Activated CD4-positive, alpha-beta T cell treated with anti-CD3 and anti-CD28 coated beads for 1 hour (primary cell): ENCODE results near the gene IKBKE.
"Not testable (repeated sequence)": the region's sequence is repeated elsewhere in the genome, so short reads cannot be mapped to it uniquely, and the experiment has no call there.

Source experiments
- DNase-seq: peaks from one replicate; pipeline ENCODE4 v3.0.0-alpha.2; 2020

IKBKE gene

DNA sequence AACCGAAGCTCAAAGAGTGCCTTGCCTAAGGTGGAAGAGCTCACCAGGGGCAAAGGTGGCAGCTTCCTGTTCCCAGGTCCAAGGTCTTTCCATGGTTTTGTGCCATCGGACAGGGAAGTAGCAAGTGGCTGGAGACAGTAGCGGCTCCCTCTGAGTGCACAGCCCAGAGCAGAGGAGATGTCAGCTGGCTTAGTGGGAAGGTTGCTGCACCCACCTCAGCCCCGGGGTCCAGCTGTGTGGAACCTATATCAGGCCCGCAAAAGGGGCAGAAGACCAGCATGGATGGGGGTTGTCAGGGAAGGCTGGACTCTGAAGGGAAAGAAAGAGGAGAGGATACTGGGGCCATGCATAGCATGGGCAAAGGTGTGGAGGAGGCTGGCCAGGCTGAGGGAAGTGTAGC lies 6.8 kb downstream of the IKBKE start:
- no peak for DNase-seq

DNA sequence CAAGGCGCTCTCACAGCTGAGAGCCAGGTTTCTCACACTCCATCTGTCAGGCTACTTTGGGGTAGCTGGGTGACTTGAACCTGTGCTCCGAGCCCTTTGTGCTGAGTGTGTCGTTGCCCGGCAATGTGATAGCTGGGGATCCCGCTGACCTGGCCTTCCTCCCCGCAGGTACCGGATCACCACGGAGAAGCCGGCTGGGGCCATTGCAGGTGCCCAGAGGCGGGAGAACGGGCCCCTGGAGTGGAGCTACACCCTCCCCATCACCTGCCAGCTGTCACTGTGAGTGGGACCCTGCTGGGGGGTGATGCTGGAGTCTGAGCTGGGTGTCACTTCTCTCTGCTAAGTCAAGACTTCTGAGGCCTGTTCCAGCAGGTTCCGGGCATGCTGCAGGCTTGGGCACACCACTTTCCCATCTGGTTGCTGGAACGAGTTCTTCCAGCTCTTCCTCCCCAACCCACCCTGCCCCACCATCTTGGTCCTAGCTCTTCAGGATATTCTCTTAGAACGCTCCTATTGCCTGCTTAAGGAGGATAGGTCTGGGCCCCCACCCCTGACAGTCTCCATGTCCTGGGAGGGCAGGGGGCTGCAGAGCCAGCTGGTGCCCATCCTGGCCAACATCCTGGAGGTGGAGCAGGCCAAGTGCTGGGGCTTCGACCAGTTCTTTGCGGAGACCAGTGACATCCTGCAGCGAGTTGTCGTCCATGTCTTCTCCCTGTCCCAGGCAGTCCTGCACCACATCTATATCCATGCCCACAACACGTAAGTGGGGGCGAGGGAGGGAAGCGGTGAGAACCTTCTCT lies 7.5 kb downstream of the IKBKE start:
- no peak for DNase-seq

DNA sequence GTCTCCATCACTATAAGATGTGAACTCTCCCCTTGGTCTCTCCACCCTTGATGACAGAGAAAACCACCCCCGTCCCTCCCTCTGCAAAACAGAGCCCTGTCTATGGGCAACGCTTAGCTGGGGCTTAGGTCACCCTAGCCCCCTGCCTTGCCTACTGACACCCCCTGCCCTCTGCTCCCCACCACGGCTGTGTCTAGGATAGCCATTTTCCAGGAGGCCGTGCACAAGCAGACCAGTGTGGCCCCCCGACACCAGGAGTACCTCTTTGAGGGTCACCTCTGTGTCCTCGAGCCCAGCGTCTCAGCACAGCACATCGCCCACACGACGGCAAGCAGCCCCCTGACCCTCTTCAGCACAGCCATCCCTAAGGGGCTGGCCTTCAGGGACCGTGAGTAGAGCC lies 8.5 kb downstream of the IKBKE start:
- DNase-seq, result no peak

DNA sequence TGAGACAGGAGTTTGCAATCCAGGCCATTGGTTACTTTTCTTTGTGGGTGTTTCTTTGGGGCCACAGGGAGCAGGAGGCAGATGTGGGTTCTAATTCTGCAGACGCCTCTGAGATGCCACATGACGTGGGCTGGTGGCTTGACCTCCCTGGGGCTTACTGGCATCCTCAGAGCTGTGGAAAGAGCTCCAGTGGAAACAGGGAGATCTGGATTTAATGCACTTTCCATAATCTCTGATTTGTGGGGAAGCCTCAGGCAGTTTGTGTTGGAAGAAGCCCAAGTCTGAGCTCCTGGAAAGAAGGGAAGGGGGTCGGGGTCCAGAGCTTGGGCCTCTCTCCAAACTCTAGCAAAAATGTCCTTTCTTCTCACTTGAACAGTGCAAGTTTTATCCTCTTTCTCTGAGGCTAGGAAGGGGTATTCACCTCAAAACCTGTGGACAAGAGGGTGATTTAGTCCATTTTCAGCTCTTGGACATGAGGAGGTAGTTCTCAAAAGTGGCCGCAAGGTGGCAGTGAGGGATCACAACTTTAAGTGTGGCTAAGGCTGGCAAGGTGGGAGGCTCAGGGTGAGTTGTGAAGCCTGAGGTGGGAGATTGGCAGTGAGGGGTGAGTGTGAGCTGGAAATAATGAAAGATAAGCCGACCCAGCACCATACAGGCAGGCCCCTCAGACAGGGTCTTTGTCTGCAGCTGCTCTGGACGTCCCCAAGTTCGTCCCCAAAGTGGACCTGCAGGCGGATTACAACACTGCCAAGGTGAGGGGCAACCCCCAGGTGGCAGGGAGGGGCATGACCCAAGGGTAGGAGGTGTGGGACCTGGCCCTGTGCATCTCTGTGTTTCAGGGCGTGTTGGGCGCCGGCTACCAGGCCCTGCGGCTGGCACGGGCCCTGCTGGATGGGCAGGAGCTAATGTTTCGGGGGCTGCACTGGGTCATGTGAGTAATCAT lies 9.2 kb downstream of the IKBKE start:
- DNase-seq, result peak; percentile 46

DNA sequence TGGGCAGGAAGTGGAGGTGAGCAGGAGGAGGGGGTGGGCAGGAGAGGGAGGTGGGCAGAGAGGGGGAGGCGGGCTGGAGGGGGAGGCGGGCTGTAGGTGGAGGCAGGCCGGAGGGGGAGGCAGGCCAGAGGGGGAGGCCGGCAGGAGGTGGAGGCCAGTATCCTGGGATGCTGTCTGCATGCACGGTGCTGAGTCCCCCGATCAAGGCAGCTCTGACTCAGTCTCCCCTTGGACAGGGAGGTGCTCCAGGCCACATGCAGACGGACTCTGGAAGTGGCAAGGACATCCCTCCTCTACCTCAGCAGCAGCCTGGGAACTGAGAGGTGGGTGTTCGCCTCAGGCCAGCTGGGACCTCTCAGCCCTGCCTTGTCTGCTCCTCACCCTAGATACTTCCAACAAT lies 9.9 kb downstream of the IKBKE start:
- DNase-seq, result no peak

DNA sequence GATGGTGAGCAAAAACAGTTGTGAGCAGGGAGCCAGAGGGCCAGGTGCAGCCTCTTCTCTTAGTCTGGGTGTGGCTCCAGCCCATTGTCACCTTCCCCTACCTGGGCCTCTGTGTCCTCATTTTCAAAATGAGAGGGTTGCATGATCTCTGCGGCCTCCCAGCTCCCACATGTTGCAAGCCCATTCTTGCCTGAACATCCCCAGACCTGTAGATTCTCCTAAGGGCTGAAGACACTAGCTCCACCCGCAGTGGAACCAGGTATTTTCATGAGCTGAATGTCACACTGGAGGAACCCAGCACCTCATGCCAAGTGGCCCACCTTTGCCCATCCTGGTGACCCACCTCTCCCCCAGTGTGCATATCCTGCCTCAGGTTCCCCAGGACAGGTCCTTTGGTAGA lies 12.3 kb downstream of the IKBKE start:
- DNase-seq, result no peak

DNA sequence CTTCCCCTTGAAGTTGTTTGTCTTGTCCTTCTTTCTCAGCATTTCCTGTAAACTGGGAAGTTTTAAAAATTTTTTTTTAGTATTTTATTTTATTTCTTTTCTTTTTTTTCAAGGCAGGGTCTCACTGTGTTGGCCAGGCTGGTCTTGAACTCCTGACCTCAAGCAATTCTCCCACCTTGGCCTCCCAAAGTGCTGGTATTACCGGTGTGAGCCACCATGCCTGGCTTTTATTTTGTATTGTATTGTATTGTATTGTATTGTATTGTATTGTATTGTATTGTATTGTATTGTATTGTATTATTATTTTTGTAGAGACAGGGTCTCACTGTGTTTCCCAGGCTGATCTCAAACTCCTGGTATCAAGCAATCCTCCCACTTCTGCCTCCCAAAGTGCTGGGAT lies 13.6 kb downstream of the IKBKE start:
- DNase-seq, result not testable (repeated sequence)

DNA sequence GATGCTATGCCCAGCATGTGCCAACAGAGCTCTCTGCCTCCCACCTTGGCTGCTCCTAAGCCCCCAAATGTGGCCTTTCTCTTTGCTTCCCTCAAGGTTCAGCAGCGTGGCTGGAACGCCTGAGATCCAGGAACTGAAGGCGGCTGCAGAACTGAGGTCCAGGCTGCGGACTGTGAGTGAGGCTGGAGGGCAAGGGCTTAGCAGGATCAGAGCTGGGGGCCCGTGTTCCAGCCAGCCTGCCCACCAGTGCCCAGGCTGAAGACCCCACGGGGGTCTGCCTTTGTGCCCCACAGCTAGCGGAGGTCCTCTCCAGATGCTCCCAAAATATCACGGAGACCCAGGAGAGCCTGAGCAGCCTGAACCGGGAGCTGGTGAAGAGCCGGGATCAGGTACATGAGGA lies 14.6 kb downstream of the IKBKE start:
- DNase-seq, result no peak

DNA sequence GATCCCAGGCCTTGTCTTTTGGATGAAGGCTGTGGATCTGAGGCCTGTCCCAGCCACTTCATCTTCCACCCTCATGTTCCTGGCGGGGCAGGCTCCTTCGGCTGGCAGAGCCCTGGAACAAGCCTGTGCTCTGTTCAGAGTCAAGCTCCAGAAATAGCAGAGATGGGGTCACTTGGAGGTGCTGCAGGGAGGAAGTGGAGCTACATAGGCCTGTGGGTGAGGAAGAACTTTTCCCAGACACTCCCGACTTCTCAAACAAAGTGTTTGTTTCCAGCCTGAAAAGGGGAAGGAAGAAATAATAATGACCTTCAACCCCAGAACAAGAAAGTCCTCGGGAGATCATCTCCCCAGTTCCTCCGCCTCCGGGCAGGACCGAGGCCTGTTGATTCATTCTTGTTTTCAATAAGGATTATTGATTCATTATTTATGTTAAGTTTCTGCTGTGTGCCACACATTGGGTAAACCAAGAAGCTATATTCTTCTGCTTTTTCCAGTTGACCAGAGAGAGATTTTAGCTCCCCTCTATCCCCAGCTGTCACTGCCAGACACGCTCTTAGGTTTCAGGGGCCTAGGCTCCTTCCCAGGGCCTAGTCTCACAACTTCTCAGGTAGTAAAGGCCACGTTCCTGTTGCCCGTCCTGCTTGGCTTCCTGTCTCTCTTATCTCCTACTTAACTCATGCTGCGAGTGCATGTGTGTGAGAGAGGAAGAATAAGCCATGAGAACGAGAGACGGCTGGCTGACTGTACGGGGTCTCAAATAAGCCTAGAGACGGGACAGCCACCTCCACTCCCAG lies 16.9 kb downstream of the IKBKE start:
- no peak for DNase-seq

DNA sequence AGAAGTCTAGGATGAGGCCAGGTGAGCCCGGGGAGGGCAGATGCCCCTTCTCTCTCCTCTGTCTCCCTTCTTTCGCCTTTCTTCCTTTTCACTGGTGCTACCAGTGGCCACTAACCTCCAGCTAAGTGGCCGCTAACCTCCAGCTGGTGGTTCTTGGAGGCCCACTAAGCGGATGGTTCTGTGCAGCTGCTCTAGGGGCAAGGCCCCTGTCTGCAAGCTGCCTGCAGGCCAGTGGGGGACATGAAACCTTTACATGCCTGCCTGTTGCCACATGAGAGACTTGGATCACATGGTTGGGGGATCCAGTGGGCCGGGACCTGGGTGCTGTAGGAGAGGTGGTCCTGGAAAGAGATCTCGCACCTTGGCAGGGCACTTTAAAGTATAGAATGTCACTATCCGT lies 17.7 kb downstream of the IKBKE start:
- DNase-seq, result no peak

DNA sequence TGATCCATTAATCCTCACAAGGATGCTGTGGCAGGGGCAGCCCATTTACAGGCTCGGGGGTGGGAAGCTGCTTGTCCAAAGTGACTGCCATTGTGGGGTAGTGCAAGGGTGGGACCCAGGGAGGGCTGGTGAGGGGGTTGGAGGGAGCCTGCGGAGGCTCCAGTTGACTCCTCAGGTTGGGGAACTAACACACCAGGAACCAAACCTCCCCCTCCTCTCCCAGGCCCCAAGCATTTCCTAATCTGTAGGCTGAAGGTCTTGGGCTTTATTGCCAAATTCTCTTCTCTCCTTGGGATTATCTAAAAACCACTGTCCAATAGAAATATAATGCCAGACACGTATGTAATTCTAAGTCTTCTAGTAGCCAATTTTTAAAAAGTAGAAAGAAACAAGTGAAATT lies 18.2 kb downstream of the IKBKE start:
- no peak for DNase-seq

DNA sequence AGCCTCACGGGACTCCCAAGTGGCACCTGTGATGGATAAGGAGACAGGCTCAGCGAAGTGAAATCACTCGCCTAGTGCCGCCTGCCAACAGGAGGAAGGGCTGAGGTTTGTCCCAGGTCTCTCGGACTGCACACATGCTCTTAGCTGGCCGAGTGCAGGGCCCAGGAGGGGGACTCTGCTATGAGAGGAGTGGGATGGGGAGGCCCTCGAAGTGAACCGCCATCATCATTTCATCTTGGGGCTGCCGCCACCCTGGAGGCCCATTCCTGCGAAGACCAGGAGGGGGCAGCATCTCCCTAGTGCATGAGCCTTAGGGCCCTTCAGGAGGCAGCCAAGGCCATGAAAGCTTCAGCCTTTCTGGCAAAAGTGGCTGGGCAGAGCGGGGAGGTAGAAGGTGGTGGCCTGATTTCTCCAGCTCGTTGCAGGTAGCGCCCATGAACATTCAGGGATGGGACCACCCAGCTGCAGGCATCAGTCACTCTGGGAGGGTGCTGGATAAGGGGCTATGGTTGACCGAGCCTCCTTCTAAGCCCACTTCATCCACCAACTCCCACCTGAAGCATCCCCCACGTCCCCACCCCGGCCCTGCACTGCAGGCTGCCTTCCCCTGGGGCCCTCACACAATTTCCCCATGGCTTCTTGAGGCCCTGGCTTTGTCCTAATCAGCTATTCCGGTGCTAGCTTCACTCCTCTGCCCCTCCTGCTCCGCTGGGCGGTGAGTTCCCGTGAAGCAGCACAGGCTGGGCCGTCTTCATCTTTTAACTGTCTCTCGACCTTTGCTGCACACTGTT lies 19.9 kb downstream of the IKBKE start:
- peak; percentile 59 for DNase-seq

DNA sequence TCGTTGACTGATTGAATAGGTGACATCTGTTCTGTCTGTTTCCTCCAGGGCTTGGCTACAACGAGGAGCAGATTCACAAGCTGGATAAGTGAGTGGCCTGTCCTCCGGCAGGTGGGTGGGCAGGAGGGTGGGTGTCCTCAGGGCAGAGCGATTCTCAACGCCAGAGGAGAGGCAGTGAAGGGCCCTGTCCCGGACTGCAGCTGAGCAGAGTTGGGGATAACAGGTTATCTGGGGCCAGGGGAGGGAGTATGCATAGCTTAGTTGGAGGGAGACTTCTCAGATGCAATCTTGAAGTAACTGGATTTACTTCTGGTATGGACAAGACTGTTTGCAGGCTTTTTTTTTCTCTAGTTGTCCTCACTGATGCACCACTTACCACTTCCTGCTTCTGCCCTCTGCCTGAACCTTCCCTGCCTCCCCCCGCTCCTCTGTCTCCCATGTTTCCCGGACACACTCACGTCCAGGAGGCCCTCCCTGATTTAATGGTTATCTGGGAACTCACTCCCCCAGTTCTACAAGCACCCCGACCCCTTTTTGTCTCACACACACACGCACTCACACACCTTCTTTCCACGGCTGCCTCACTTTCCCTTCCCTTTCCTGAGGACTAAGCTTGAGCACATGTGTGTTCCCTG lies 20.6 kb downstream of the IKBKE start:
- no peak for DNase-seq

DNA sequence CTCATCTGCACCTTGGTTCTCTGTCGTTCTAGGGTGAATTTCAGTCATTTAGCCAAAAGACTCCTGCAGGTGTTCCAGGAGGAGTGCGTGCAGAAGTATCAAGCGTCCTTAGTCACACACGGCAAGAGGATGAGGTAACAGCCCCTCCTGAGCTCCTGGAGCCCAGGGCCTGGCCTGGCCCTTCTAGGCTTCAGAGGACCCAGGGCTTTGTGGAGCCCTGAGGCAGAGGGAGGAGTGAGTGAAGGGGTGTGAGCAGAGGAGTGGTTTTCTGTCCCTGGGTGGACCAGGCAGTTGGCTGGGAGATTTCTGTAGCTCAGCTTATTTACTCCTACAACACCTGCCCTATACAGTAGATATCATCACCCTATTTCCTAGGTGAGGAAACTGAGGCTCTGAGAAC lies 21.3 kb downstream of the IKBKE start:
- no peak for DNase-seq

DNA sequence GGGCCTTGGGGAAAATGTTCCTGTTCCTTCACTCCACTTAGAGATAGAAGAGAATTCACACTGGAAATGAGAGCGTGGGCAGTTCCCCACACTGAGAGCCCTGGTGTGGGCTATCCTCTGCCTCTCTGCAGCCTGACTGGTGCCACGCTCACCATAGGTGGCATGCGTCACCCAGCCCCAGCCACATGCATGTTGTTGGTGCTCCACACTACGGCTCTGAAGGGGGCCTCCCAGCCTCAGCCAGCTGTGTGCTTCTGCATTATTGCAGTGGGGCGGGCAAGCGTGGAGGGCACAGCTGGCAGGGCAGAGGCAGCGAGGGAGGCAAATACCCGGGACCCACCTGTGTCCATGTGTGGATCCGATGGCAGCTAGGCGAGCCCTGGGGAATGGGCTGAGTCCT lies 22.3 kb downstream of the IKBKE start:
- DNase-seq, result no peak

DNA sequence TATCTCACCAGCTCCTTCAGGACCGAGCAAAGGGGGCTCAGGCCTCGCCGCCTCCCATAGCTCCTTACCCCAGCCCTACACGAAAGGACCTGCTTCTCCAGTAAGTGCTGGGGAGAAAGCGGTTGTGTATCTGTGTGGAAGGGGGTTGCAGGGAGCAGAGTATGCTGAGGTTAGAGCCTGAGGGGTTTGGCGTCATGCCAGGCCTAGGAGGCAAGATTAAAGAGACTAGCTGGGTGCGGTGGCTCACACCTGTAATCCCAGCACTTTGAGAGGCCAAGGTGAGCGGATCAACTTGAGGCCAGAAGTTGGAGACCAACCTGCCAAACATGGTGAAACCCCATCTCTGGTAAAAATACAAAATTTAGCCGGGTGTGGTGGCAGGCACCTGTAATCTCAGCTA lies 23.0 kb downstream of the IKBKE start:
- DNase-seq, result no peak

DNA sequence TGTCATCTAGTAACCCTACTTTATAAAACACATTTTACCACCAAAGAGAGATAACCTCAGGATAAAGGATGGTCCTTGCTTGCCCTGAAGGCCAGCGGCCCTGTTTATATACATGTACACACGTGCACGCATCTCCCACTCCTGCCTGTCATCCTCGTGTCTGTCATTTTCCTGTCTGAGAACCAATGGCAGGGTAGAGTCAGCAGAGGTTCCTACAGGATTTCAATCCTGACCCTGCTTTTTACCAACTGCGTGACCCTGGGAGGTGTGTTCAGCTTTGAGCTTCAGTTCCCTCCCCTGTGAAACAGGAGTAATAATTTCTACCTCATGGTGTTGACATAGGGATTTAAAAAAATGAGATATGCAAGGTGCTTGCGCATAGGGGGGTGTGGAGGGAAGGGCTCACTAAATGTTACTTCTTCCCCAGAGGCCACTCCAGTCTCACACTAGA lies 24.8 kb downstream of the IKBKE start:
- no peak for DNase-seq

DNA sequence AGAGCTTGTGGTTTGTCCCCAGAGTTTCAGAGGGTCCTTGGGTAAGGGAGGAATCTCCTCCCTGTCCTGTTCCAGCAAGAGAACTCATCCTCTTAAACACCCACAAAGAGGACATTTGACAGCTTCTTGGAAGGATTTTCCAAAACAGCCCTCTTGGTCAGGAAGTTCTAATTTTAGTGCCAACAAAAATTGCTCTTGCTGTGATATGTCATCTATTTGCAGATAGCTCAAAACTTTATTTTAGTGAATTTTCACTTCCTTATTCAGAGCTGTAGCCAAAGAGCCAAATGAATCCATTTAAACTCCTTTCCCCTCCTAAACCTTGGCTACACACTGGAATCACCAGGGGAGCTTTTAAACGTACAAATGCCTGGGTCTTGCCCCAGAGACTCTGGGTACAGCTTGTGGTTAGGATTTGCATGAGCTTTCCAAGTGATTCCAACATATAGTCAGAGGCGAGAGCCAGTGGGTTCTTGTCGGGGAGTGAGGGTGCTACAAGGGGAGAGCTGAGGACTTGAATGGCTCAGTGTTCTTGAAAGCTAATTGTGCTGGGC lies 25.3 kb downstream of the IKBKE start:
- no peak for DNase-seq

DNA sequence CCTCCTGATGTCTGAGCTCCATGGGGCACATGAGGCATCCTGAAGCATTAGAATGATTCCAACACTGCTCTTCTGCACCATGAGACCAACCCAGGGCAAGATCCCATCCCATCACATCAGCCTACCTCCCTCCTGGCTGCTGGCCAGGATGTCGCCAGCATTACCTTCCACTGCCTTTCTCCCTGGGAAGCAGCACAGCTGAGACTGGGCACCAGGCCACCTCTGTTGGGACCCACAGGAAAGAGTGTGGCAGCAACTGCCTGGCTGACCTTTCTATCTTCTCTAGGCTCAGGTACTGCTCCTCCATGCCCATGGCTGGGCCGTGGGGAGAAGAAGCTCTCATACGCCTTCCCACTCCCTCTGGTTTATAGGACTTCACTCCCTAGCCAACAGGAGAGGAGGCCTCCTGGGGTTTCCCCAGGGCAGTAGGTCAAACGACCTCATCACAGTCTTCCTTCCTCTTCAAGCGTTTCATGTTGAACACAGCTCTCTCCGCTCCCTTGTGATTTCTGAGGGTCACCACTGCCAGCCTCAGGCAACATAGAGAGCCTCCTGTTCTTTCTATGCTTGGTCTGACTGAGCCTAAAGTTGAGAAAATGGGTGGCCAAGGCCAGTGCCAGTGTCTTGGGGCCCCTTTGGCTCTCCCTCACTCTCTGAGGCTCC lies 26.0 kb downstream of the IKBKE start:
- no peak for DNase-seq

DNA sequence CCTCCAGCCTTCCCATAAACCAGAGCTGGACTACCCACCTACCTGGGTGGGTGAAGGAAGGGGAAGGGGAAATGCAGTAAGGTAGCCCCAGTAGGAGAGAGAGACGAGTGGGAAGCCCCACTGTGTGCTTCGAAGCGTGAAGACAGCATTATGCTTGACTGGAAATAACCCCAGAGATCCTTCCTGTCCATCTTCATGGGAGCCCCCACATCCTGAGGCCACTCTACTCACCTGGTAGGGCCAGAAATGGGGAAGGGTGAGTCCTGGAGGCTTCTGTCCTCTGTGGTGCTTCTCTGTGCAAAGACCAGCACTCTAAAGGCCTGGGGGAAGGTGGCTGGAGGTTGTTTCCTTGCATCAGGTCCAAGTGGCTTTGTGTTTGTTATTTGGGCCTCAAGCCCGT lies 27.1 kb downstream of the IKBKE start:
- DNase-seq, result no peak

DNA sequence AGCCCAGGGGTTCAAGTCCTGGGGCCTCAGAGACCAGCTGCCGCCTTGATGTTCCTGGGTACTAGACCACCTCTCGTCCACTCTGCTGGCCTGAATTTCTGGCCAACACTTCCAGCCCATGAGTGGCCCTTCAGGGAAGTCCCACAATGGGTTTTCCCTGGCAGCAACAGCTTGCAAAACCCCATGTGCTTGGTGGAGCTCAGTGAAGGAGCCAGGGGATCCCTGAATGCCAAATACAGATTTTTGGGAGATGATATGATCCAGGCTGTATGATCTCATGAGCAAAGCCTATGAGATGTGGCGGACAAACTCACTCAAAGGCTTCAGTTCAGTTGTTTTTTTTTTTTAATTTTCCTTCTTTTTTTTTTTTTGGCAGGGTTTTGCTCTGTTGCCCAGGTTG lies 27.5 kb downstream of the IKBKE start:
- DNase-seq, result no peak
